Measurements from ENCODE around the gene EFNA5.

Gene EFNA5

DNA sequence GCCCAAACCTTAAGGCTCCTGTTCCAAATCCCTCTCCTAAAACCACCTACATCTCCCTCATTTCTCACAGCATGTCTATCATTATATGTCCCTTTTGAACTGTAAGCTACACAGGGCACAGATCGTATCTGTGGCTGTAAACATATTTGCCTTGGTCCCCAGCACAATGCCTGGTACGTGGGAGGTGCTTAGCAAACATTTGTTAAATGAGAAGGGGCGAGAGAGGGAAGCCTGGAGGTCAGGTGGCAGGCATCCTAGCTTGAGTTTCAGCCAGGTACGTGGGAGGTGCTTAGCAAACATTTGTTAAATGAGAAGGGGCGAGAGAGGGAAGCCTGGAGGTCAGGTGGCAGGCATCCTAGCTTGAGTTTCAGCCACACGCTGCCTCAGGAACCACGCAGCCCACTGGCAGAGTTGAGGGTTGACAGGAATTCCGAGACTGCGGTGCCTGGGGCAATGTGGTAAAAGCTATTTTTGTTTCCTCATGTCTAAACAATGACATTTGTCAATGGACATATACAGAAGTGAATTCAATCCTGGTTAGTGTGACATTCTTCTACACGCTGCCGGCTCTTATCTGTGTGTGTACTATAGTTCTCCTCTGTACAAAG, 113.6 kb downstream of the EFNA5 start:
- Histone ChIP-seq H2BK15ac (replicated peaks; ENCODE audit: low read depth) (no peak overlapping the region), H3K27me3 (ENCODE audit: insufficient read depth, low read length, poor library complexity) (no peaks in the 10 kb centered on the region), H3K18ac (ENCODE audit: low read length) (no peak overlapping the region), H2AK5ac (ENCODE audit: low read length) (no peak overlapping the region), H3K4me1 (ENCODE audit: control insufficient read depth, low read depth, low read length) (peaks cover 2% of the 10 kb centered on the region), H3K4me3 (ENCODE audit: low read length) (no peak overlapping the region), H3K27ac (ENCODE audit: low read depth, low read length) (no peak overlapping the region), H3K9ac (ENCODE audit: low read length) (no peak overlapping the region), H2BK5ac (ENCODE audit: low read length) (no peak overlapping the region), H3K79me2 (ENCODE audit: control insufficient read depth, insufficient read depth, low read length) (peaks cover 9% of the 10 kb centered on the region), H3K4ac (ENCODE audit: low read depth, low read length) (no peak overlapping the region), H3K56ac (ENCODE audit: low read length) (no peak overlapping the region), H3K36me3 (ENCODE audit: control insufficient read depth, insufficient read depth, low read length) (no peaks in the 10 kb centered on the region), H3K23ac (ENCODE audit: low read length) (no peak overlapping the region), H3K79me1 (ENCODE audit: low read length) (peaks cover 13% of the 10 kb centered on the region), H4K8ac (ENCODE audit: low read depth, low read length) (no peak overlapping the region), H2BK120ac (ENCODE audit: low read depth, low read length) (no peak overlapping the region), H3K4me2 (ENCODE audit: low read length) (no peak overlapping the region), H4K5ac (ENCODE audit: low read length) (no peak overlapping the region)
- WGBS (ENCODE audit: extremely low coverage, insufficient coverage, low lambda C conversion rate), result no CpG with 5 or more reads among the region's 11 CpGs
- DNase-seq, result peak; percentile 95

DNA sequence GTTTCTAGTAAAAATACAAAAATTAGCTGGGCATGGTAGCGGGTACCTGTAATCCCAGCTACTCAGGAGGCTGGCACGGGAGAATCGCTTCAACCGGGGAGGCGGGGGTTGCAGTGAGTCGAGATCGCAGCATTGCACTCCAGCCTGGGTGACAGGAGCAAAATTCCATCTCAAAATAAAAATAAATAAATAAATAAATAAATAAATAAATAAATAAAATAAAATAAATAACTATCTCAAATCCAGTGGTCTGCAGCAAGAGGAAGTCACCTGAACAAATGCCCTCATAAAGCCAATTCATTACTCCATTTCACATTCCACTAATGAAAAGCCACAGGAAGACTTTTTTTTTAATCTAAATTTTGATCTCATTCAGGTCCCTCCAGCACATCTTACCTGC, 114.2 kb downstream of the EFNA5 start:
- Histone ChIP-seq H3K23ac (ENCODE audit: low read length) (no peak overlapping the region), H3K9ac (ENCODE audit: low read length) (no peak overlapping the region), H3K4me2 (ENCODE audit: low read length) (no peak overlapping the region), H3K4ac (ENCODE audit: low read depth, low read length) (no peak overlapping the region), H3K18ac (ENCODE audit: low read length) (no peak overlapping the region), H3K27ac (ENCODE audit: low read depth, low read length) (no peak overlapping the region), H3K4me3 (ENCODE audit: low read length) (no peak overlapping the region), H4K8ac (ENCODE audit: low read depth, low read length) (no peak overlapping the region), H2BK15ac (replicated peaks; ENCODE audit: low read depth) (no peak overlapping the region), H3K27me3 (ENCODE audit: insufficient read depth, low read length, poor library complexity) (no peaks in the 10 kb centered on the region), H2BK5ac (ENCODE audit: low read length) (no peak overlapping the region), H3K79me2 (ENCODE audit: control insufficient read depth, insufficient read depth, low read length) (peaks cover 9% of the 10 kb centered on the region), H4K5ac (ENCODE audit: low read length) (no peak overlapping the region), H2AK5ac (ENCODE audit: low read length) (no peak overlapping the region), H3K56ac (ENCODE audit: low read length) (no peak overlapping the region), H3K79me1 (ENCODE audit: low read length) (peaks cover 12% of the 10 kb centered on the region), H2BK120ac (ENCODE audit: low read depth, low read length) (no peak overlapping the region), H3K36me3 (ENCODE audit: control insufficient read depth, insufficient read depth, low read length) (no peaks in the 10 kb centered on the region), H3K4me1 (ENCODE audit: control insufficient read depth, low read depth, low read length) (peaks cover 2% of the 10 kb centered on the region)
- DNase-seq, result no peak
- no CpG with 5 or more reads among the region's 7 CpGs for WGBS (ENCODE audit: extremely low coverage, insufficient coverage, low lambda C conversion rate)

DNA sequence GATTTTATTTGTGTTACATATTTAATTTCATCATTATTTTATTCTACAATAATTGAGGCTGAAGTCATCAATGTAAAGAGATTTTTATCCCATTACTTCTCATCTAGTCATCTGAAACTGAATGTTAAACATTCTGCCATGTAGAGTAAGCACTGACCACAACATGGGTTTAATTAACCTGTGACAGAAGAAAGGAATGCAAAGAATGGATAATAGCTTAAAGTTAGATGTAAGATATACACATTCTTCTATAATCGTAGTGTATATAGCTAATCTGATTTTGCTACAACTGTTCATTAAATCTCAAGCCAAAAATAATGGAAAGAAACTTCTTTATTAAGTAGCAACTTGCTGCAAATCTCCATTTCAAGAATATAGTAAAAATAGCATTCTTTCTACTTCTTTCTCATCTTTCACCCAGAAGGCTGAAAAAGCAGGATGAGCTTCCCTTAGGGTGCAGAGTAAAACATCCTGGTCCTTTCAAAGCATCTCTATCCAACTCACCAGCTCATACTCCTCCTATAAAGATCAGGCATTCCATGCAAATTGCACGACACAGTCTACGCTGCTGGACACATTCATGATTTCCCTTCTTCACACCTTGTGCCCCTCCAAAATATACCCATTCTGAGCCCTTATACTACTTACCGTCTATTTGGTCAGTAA, 115.2 kb downstream of the EFNA5 start:
- Histone ChIP-seq H3K18ac (ENCODE audit: low read length) (no peak overlapping the region), H3K27me3 (ENCODE audit: insufficient read depth, low read length, poor library complexity) (no peaks in the 10 kb centered on the region), H3K4me1 (ENCODE audit: control insufficient read depth, low read depth, low read length) (peaks cover 2% of the 10 kb centered on the region), H4K5ac (ENCODE audit: low read length) (no peak overlapping the region), H2BK120ac (ENCODE audit: low read depth, low read length) (no peak overlapping the region), H3K27ac (ENCODE audit: low read depth, low read length) (no peak overlapping the region), H2BK15ac (replicated peaks; ENCODE audit: low read depth) (no peak overlapping the region), H4K8ac (ENCODE audit: low read depth, low read length) (no peak overlapping the region), H2BK5ac (ENCODE audit: low read length) (no peak overlapping the region), H3K23ac (ENCODE audit: low read length) (no peak overlapping the region), H3K9ac (ENCODE audit: low read length) (no peak overlapping the region), H3K79me1 (ENCODE audit: low read length) (peaks cover 12% of the 10 kb centered on the region), H2AK5ac (ENCODE audit: low read length) (no peak overlapping the region), H3K4me2 (ENCODE audit: low read length) (no peak overlapping the region), H3K4ac (ENCODE audit: low read depth, low read length) (no peak overlapping the region), H3K36me3 (ENCODE audit: control insufficient read depth, insufficient read depth, low read length) (no peaks in the 10 kb centered on the region), H3K4me3 (ENCODE audit: low read length) (no peak overlapping the region), H3K56ac (ENCODE audit: low read length) (no peak overlapping the region), H3K79me2 (ENCODE audit: control insufficient read depth, insufficient read depth, low read length) (peaks cover 11% of the 10 kb centered on the region)
- no peak for DNase-seq
- WGBS (ENCODE audit: extremely low coverage, insufficient coverage, low lambda C conversion rate), result no CpG with 5 or more reads among the region's 4 CpGs

DNA sequence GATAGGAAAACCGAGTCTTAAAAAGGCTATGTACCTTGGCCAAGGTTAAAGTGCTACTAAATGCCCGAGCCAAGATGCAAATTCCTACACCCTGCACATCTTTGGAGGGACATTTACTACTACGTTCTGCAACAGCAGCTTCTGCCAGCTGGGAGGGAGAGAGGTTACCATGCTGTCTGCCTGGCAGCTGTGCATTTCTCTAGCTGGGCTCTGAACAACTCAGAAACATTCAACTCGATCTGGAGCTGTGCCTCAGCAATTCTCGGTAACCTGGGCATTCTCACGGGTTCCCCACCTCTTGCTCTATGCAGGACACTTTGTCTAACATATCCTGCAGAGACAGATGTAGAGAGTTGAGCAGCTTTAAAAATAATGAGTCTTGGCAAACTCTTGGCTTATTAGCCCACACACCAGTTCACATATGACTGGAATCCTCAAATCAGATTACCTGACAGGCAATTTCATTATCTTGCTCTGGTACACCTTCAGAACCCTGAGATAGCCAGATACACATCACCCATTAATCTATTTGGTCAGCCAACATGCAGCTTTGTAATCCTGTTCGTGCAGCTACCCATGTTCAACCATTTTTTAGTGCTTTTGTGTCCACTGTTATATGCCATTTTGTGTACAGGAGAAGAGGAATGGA, 115.8 kb downstream of the EFNA5 start:
- H3K23ac ChIP-seq (ENCODE audit: low read length), result no peak overlapping the region
- no peaks in the 10 kb centered on the region for H3K27me3 ChIP-seq (ENCODE audit: insufficient read depth, low read length, poor library complexity)
- DNase-seq, result no peak
- peaks cover 12% of the 10 kb centered on the region for H3K79me1 ChIP-seq (ENCODE audit: low read length)
- no peak overlapping the region for H3K4me2 ChIP-seq (ENCODE audit: low read length)
- no peak overlapping the region for H3K4ac ChIP-seq (ENCODE audit: low read depth, low read length)
- no peak overlapping the region for H3K56ac ChIP-seq (ENCODE audit: low read length)
- no peak overlapping the region for H4K5ac ChIP-seq (ENCODE audit: low read length)
- H4K8ac ChIP-seq (ENCODE audit: low read depth, low read length), result no peak overlapping the region
- H3K4me3 ChIP-seq (ENCODE audit: low read length), result no peak overlapping the region
- no peaks in the 10 kb centered on the region for H3K36me3 ChIP-seq (ENCODE audit: control insufficient read depth, insufficient read depth, low read length)
- H2AK5ac ChIP-seq (ENCODE audit: low read length), result no peak overlapping the region
- no peak overlapping the region for H3K27ac ChIP-seq (ENCODE audit: low read depth, low read length)
- H2BK5ac ChIP-seq (ENCODE audit: low read length), result no peak overlapping the region
- no peak overlapping the region for H2BK120ac ChIP-seq (ENCODE audit: low read depth, low read length)
- H2BK15ac ChIP-seq (replicated peaks; ENCODE audit: low read depth), result no peak overlapping the region
- WGBS (ENCODE audit: extremely low coverage, insufficient coverage, low lambda C conversion rate), result no CpG with 5 or more reads among the region's 7 CpGs
- H3K9ac ChIP-seq (ENCODE audit: low read length), result no peak overlapping the region
- no peak overlapping the region for H3K18ac ChIP-seq (ENCODE audit: low read length)
- H3K4me1 ChIP-seq (ENCODE audit: control insufficient read depth, low read depth, low read length), result peaks cover 2% of the 10 kb centered on the region
- H3K79me2 ChIP-seq (ENCODE audit: control insufficient read depth, insufficient read depth, low read length), result peaks cover 11% of the 10 kb centered on the region

DNA sequence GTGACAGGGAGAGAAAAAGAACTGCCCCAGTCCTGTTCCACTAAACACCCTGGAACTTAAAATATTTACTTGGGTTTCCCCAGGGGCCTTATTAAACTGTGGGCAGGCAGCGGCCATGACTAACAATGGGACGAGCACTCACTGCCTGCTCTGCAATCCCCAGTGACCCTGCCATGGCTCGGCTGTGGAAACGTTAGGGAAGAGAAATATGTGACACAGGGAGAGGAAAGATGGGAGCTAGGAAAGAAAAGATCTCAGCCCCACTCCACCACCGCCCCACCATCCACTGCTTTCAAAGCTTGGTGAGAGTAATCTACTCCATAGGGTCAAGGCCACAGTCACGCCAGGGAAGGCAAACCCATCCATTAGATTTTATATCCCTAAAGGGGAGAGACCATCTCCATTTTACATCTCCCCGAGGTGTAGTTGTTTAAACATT, 117.6 kb downstream of the EFNA5 start:
- no peak overlapping the region for H3K56ac ChIP-seq (ENCODE audit: low read length)
- H3K27ac ChIP-seq (ENCODE audit: low read depth, low read length), result no peak overlapping the region
- peaks cover 15% of the 10 kb centered on the region for H3K79me2 ChIP-seq (ENCODE audit: control insufficient read depth, insufficient read depth, low read length)
- H2BK120ac ChIP-seq (ENCODE audit: low read depth, low read length), result no peak overlapping the region
- H3K4me1 ChIP-seq (ENCODE audit: control insufficient read depth, low read depth, low read length), result peaks cover 2% of the 10 kb centered on the region
- H3K4me3 ChIP-seq (ENCODE audit: low read length), result no peak overlapping the region
- no peaks in the 10 kb centered on the region for H3K27me3 ChIP-seq (ENCODE audit: insufficient read depth, low read length, poor library complexity)
- DNase-seq, result no peak
- H2BK5ac ChIP-seq (ENCODE audit: low read length), result no peak overlapping the region
- H4K5ac ChIP-seq (ENCODE audit: low read length), result no peak overlapping the region
- no peak overlapping the region for H4K8ac ChIP-seq (ENCODE audit: low read depth, low read length)
- H3K36me3 ChIP-seq (ENCODE audit: control insufficient read depth, insufficient read depth, low read length), result no peaks in the 10 kb centered on the region
- H2AK5ac ChIP-seq (ENCODE audit: low read length), result no peak overlapping the region
- WGBS (ENCODE audit: extremely low coverage, insufficient coverage, low lambda C conversion rate), result no CpG with 5 or more reads among the region's 7 CpGs
- H3K4me2 ChIP-seq (ENCODE audit: low read length), result no peak overlapping the region
- peaks cover 19% of the 10 kb centered on the region for H3K79me1 ChIP-seq (ENCODE audit: low read length)
- no peak overlapping the region for H3K4ac ChIP-seq (ENCODE audit: low read depth, low read length)
- no peak overlapping the region for H3K9ac ChIP-seq (ENCODE audit: low read length)
- H2BK15ac ChIP-seq (replicated peaks; ENCODE audit: low read depth), result no peak overlapping the region
- H3K23ac ChIP-seq (ENCODE audit: low read length), result no peak overlapping the region
- no peak overlapping the region for H3K18ac ChIP-seq (ENCODE audit: low read length)

Data from mesendoderm (in vitro differentiated cells).